GM21381 (cell line): ENCODE data around the gene TTBK2.

Experiments
- ATAC-seq: cut with Tn5 transposase; IDR thresholded peaks from one replicate; pipeline ENCODE4 v1.9.1; 2021; ENCODE audit warnings: mild to moderate bottlenecking, moderate library complexity; ENCODE audit not compliant: unreplicated experiment

The TTBK2 gene

GRCh38 chr15:42832576-42832975 lies 88.0 kb downstream of the TTBK2 start:
- no peak for ATAC-seq

GRCh38 chr15:42826251-42826890 lies 94.2 kb downstream of the TTBK2 start:
- no peak for ATAC-seq

GRCh38 chr15:42825599-42825998 lies 95.0 kb downstream of the TTBK2 start:
- no peak for ATAC-seq

DNA sequence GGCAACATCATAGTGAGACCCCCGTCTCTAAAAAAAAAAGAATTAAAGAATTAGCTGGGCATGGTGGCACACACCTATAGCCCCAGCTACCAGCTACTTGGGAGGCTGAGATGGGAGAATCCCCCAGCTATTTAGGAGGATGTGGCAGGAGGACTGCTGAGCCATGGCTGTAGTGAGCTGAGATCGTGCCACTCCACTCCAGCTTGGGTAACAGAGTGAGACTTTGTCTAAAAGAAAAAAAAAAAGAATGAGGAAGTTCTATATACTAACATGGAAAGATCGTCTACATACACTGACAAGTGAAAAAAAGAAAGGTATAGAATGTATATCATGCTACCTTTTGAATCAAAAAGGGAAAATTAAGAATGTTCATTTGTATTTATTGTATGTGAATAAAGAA lies 99.8 kb downstream of the TTBK2 start:
- ATAC-seq, result no peak

- ATAC-seq, result no peak
Observed at GRCh38 chr15:42819786-42820185, 100.8 kb downstream of the TTBK2 start.

GRCh38 chr15:42811433-42811832 lies 109.1 kb downstream of the TTBK2 start:
- ATAC-seq, result no peak

DNA sequence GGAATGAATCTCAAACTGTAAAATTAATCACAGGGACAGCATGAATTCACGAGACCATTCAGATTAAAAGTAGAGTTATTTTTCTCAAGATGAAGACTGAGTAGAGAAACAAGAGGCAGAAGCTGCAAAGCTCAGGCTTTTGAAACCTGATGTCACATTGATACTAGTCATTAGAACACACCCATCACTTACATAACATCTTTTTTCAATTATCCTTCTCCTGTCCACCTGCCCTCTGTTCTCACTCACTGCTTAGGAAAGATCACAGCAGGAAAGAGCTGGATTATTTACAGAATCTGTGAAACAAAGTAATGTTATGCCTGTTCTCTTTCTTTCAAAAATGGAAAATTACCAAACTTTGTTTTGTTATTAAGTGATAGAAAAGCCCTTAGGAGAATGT lies 111.7 kb downstream of the TTBK2 start:
- ATAC-seq, result no peak

GRCh38 chr15:42805266-42805665 lies 115.3 kb downstream of the TTBK2 start:
- no peak for ATAC-seq

DNA sequence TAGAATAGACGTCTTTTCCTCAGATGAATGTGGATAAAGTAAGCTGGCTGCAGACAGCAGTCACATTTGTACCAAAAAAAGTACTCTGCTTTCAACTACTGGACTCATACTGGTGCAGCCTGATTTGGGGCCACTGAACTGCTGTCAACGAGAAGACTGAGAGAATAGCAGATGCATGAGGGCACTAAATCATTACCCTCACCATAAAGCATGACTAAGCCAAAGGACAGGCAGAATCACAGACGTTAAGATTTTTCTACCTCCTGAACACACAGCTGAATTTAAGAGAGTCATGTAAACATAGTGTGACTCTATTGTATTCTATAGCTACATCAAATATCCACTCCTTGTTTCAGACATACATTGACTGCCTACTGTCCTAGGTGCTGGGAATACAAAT lies 115.8 kb downstream of the TTBK2 start:
- ATAC-seq, result no peak

GRCh38 chr15:42803436-42803835 lies 117.1 kb downstream of the TTBK2 start:
- ATAC-seq, result no peak

- no peak for ATAC-seq
Observed at GRCh38 chr15:42802168-42802567, 118.4 kb downstream of the TTBK2 start.

- no peak for ATAC-seq
Observed at GRCh38 chr15:42800731-42801474, 119.7 kb downstream of the TTBK2 start.

DNA sequence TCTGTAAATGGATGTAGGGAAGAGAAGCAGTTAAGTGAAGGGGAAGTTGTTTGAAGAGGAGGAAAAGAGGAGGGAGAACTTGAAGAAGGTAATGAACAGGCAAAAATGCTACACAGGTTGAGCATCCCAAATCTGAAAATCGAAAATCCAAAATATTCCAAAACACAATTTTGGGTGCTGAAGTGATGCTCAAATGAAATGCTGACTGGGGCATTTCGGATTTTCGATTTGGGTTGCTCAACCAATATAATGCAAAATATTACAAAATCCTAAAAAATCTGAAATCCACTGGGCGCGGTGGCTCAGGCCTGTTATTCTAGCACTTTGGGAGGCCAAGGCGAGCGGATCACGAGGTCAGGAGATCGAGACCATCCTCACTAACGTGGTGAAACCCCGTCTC lies 121.8 kb downstream of the TTBK2 start:
- no peak for ATAC-seq

- ATAC-seq, result no peak
Observed at GRCh38 chr15:42796955-42797782, 123.4 kb downstream of the TTBK2 start.

DNA sequence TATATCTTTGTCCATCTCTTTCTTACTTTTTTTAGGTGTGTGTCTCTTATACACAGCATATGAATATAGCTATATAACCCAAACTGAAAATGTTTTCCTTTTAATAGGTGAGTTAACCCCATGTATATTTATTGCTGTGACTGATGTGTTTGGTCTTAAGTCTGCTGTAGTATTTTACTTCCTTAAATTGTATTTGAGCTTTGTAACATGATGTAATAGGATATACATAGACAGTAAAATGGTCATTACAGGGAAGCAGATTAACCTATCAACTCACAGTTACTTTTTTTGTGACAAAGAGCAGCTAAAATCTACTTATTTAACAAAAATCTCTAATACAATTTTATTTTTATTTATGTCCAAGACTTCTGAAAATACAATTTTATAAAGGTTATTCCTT lies 131.9 kb downstream of the TTBK2 start:
- no peak for ATAC-seq

- no peak for ATAC-seq
Observed at GRCh38 chr15:42786978-42787377, 133.6 kb downstream of the TTBK2 start.

GRCh38 chr15:42785569-42785968 lies 135.0 kb downstream of the TTBK2 start:
- no peak for ATAC-seq

DNA sequence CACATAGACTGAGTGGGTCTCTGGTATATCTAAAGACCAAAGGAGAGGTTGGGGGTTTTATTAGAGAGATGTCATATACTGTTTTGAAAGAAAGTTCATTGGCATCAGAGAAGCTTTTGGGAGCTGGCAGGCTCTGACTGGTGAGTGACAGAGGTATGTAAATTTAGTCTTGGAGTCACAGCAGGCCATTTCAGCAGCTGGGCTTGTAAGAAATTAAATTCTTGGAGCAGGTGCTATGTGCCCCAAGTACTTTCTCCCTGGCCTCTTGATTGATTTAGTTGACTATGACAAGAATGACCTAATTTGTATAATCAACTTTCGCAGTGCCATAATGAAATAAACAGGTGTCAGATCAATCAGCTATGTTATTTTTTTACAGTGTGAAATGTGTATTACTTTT lies 135.9 kb downstream of the TTBK2 start:
- no peak for ATAC-seq

DNA sequence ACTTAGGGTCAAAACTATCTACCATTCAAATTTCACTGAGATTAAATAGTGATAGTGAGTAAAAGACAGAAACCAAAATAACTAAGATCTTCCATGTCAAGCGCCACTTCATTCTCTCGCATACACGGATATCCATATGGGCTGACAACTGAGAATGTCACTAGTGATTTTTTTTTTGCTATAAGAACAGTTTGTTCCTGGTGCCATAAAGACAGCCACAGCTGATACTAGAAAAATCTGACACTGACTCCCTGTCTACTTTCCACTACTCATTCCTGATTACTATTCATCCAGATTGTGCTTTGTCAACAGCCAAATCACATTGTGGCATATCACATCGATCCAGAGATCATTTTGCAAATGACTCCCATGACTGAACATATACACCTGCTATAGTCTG lies 137.9 kb downstream of the TTBK2 start:
- ATAC-seq, result no peak

- no peak for ATAC-seq
Observed at GRCh38 chr15:42775416-42775815, 145.2 kb downstream of the TTBK2 start.

GRCh38 chr15:42772901-42773300 lies 147.7 kb downstream of the TTBK2 start:
- ATAC-seq, result no peak

DNA sequence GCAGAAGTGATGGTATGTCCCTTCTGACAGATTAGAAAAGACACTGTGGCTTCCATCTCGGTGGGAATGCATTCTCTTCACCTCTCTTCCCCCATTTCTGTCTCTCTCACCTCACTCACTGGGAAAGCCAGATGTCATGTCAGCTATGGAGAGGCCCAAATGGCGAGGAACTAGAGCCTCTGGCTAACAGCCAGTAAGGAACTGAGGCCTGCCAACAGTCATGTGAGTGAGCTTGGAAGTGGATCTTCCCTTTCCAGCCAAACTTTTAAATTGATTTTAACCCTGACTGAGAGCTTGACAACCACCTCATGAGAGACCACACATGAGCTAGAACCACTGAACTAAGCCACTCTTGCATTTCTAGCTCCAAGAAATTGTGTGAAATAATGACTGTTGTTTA lies 148.4 kb downstream of the TTBK2 start:
- ATAC-seq, result no peak
